SU-DHL-6 (cell line): ENCODE measurements around the gene AQP2.

Experiments used
- H2AFZ ChIP-seq: fragments of 200-600 bp; sonication (generic); 2 replicates; pipeline ENCODE4 v1.6.1; 2014; ENCODE audit warnings: low read depth, mild to moderate bottlenecking, moderate library complexity, mixed read lengths, antibody characterized with exemption, low read length; ENCODE audit not compliant: severe bottlenecking
- H3F3A ChIP-seq: fragments of 200-600 bp; shearing (Covaris generic); 2 replicates; pipeline ENCODE4 v1.6.0; 2016; ENCODE audit warnings: antibody characterized with exemption, mild to moderate bottlenecking; ENCODE audit not compliant: insufficient read depth
- H3K27ac ChIP-seq: fragments of 200-600 bp; sonication (generic); 2 replicates; pipeline ENCODE4 v1.5.1; 2016; ENCODE audit warnings: low read depth, mild to moderate bottlenecking, low read length, moderate library complexity, mixed read lengths
- H3K27me3 ChIP-seq: fragments of 200-600 bp; sonication (generic), shearing (Covaris generic); 2 replicates; pipeline ENCODE4 v1.6.0; 2014; ENCODE audit warnings: mild to moderate bottlenecking, low read length
- H3K36me3 ChIP-seq: fragments of 200-600 bp; sonication (generic); 2 replicates; pipeline ENCODE4 v1.6.1; 2014; ENCODE audit warnings: mild to moderate bottlenecking, low read length, mixed read lengths
- H3K4me2 ChIP-seq: fragments of 300-600, 200-600 bp; shearing (Covaris generic), sonication (generic); 2 replicates; pipeline ENCODE4 v1.6.0; 2014; ENCODE audit warnings: low read length, low read depth, mild to moderate bottlenecking; ENCODE audit not compliant: poor library complexity, severe bottlenecking
- H3K4me3 ChIP-seq: fragments of 200-600 bp; sonication (generic); 2 replicates; pipeline ENCODE4 v1.5.1; 2014; ENCODE audit warnings: antibody characterized with exemption, low read length, mild to moderate bottlenecking, mixed read lengths; ENCODE audit not compliant: insufficient read depth, poor library complexity, severe bottlenecking
- H3K79me2 ChIP-seq: fragments of 200-600 bp; sonication (generic); 2 replicates; pipeline ENCODE4 v1.6.1; 2014; ENCODE audit warnings: mild to moderate bottlenecking, low read length, moderate library complexity; ENCODE audit not compliant: insufficient read depth
- H3K9ac ChIP-seq: fragments of 200-600 bp; sonication (generic); 2 replicates; pipeline ENCODE4 v1.7.0; 2014; ENCODE audit warnings: mild to moderate bottlenecking, low read length
- H3K9me2 ChIP-seq: fragments of 200-600 bp; sonication (generic); replicated peaks from 2 replicates; pipeline ENCODE4 v1.6.1; 2014; ENCODE audit warnings: low read length; ENCODE audit not compliant: insufficient read depth
- H3K9me3 ChIP-seq: fragments of 200-600 bp; sonication (generic); 2 replicates; pipeline ENCODE4 v1.6.1; 2014; ENCODE audit warnings: low read length, mixed read lengths; ENCODE audit not compliant: insufficient read depth
- H4K20me1 ChIP-seq: fragments of 200-600 bp; sonication (generic); 2 replicates; pipeline ENCODE4 v1.6.1; 2014; ENCODE audit warnings: low read depth, mild to moderate bottlenecking, antibody characterized with exemption, low read length, moderate library complexity, mixed read lengths
- CTCF ChIP-seq: fragments of 200-600 bp; sonication (generic); IDR thresholded peaks from one replicate; pipeline ENCODE4 v1.5.1; 2017; ENCODE audit warnings: antibody characterized with exemption, mild to moderate bottlenecking, low read length, moderate library complexity; ENCODE audit not compliant: insufficient read depth, poor library complexity, severe bottlenecking
- EZH2phosphoT487 ChIP-seq: fragments of 200-600 bp; sonication (generic), shearing (Covaris generic); conservative IDR thresholded peaks from 2 replicates; pipeline ENCODE4 v1.6.1; 2018; ENCODE audit warnings: mild to moderate bottlenecking, antibody characterized with exemption, low read length, moderate library complexity, mixed read lengths

Gene AQP2

GRCh38 chr12:49902399-49903350 is 47.9 kb upstream of the AQP2 start:
- TF ChIP-seq CTCF (no peak), EZH2phosphoT487 (no peak)
- H2AFZ ChIP-seq = no peak overlapping the region
- no peak overlapping the region for H3K4me3 ChIP-seq
- no peak overlapping the region for H3K4me2 ChIP-seq
- no peaks in the 10 kb centered on the region for H3K27me3 ChIP-seq
- H3K9ac ChIP-seq = no peak overlapping the region
- H3K9me3 ChIP-seq = no peaks in the 10 kb centered on the region
- H4K20me1 ChIP-seq = no peaks in the 10 kb centered on the region
- no peaks in the 10 kb centered on the region for H3K9me2 ChIP-seq
- no peak overlapping the region for H3K27ac ChIP-seq
- H3K36me3 ChIP-seq = no peaks in the 10 kb centered on the region
- H3K79me2 ChIP-seq = no peaks in the 10 kb centered on the region
- H3F3A ChIP-seq = no peaks in the 10 kb centered on the region

GRCh38 chr12:49903351-49903699 is 47.2 kb upstream of the AQP2 start:
- no peak overlapping the region for H3K27ac ChIP-seq
- H3K9me2 ChIP-seq = no peaks in the 10 kb centered on the region
- H3K4me2 ChIP-seq = no peak overlapping the region
- H3K4me3 ChIP-seq = no peak overlapping the region
- H4K20me1 ChIP-seq = no peaks in the 10 kb centered on the region
- H3K9me3 ChIP-seq = no peaks in the 10 kb centered on the region
- H3K27me3 ChIP-seq = no peaks in the 10 kb centered on the region
- H3F3A ChIP-seq = no peaks in the 10 kb centered on the region
- no peak for TF ChIP-seq CTCF
- TF ChIP-seq EZH2phosphoT487 = no peak
- no peaks in the 10 kb centered on the region for H3K36me3 ChIP-seq
- H2AFZ ChIP-seq = no peak overlapping the region
- H3K79me2 ChIP-seq = no peaks in the 10 kb centered on the region
- no peak overlapping the region for H3K9ac ChIP-seq

GRCh38 chr12:49903700-49904423 is 46.7 kb upstream of the AQP2 start, which contains the start of gene FAIM2:
FAIM2 (minus strand) TSS chr12:49903900; CDS start chr12:49903792, 108 bp downstream.
- Histone ChIP-seq H3K27me3 (no peaks in the 10 kb centered on the region), H3K79me2 (no peaks in the 10 kb centered on the region), H2AFZ (no peak within 1 kb of the TSS), H3K36me3 (no peaks in the 10 kb centered on the region), H3K9me2 (no peaks in the 10 kb centered on the region), H3K9me3 (no peaks in the 10 kb centered on the region), H3F3A (no peaks in the 10 kb centered on the region), H4K20me1 (no peaks in the 10 kb centered on the region), H3K4me2 (no peak within 1 kb of the TSS), H3K9ac (no peak within 1 kb of the TSS), H3K27ac (no peak within 1 kb of the TSS), H3K4me3 (no peak within 1 kb of the TSS)
- TF ChIP-seq EZH2phosphoT487 (no peak), CTCF (no peak)
